Stomach (tissue), 9 donors: ENCODE data around the gene CBFA2T3. TPM values are rescaled to one million over a fixed set of nuclear protein-coding genes. Genes with fewer than 3 reads are reported as not detected.

Source experiments
- DNase-seq, 2 donors: peaks; one replicate each; pipeline versions ENCODE4 v3.0.0 to v3.0.0-alpha.2; 2013 to 2019
- H3K27ac ChIP-seq, 5 donors: fragments of 200-600 bp in 4 of 5; sonication (generic) in 4 of 5; one replicate each; pipeline ENCODE4 v1.5.1; 2013 to 2019; ENCODE audit warnings: mild to moderate bottlenecking in 1 of 5, moderate library complexity in 1 of 5
- H3K27me3 ChIP-seq, 3 donors: fragments of 200-600 bp; sonication (generic); one replicate each; pipeline ENCODE4 v1.5.1; 2017 to 2019; ENCODE audit warnings: mixed run types in 1 of 3
- H3K36me3 ChIP-seq, 4 donors: fragments of 200-600 bp; sonication (generic); 1 replicate in 3 of 4; 2 replicates in 1 of 4; pipeline ENCODE4 v1.5.1; 2016 to 2019
- H3K4me1 ChIP-seq, 4 donors: fragments of 200-600 bp; sonication (generic); one replicate each; pipeline ENCODE4 v1.5.1; 2016 to 2019
- H3K4me3 ChIP-seq, 4 donors: fragments of 200-600 bp; sonication (generic) in 3 of 4; one replicate each; pipeline ENCODE4 v1.5.1; 2016 to 2019; ENCODE audit warnings: mild to moderate bottlenecking in 1 of 4
- H3K9me3 ChIP-seq, 4 donors: fragments of 200-600 bp; sonication (generic); one replicate each; pipeline ENCODE4 v1.5.1; 2016 to 2019
- EP300 ChIP-seq: sonication (generic); formaldehyde crosslinking; IDR thresholded peaks from one replicate; pipeline ENCODE4 v1.6.1; 2017; ENCODE audit warnings: antibody characterized with exemption
- POLR2A ChIP-seq, 4 donors: fragments of 450-650 bp; IDR thresholded peaks; one replicate each; pipeline ENCODE4 v1.6.1; 2016; ENCODE audit warnings: antibody characterized with exemption in 4 of 4, control low read depth in 2 of 4, mild to moderate bottlenecking in 1 of 4, moderate library complexity in 1 of 4
- POLR2AphosphoS5 ChIP-seq, 3 donors: sonication (generic); formaldehyde crosslinking; IDR thresholded peaks; one replicate each; pipeline ENCODE4 v1.6.1; 2016; ENCODE audit warnings: antibody characterized with exemption in 3 of 3
- WGBS, 5 donors: extraction: QIAGEN DNeasy Blood & Tissue Kit in 3 of 5; methylation state at CpG; one replicate each; pipeline versions ENCODE4 v1.1.5 to v1.1.7; 2013 to 2018; 5-methylcytosine and 5-hydroxymethylcytosine counted together
- intact Hi-C: fragments of 100-400 bp; cut with DNase I; formaldehyde crosslinking; loops from one replicate; pipeline ENCODE4 v1.15.1; 2023; ENCODE audit warnings: low total_unique reads
- polyA plus RNA-seq, 3 donors: library from polyadenylated mRNA; stranded (reverse); fragments of 200-250 nt; gene quantifications; one replicate each; pipeline ENCODE4 v1.2.3, GENCODE V29; 2013
- total RNA-seq, 5 donors: library from RNA; depleted of rRNA; stranded (reverse); fragments of >200 nt; gene quantifications; one replicate each; pipeline versions ENCODE4 v1.1.0 to v1.2.3, GENCODE V29; 2014 to 2016
- TF ChIP-seq, protein P1 (sequence below), 7 experiments: fragments of 450-650 bp in 4 of 7; fragments of 200-600 bp in 3 of 7; sonication (generic) in 3 of 7; IDR thresholded peaks; one replicate each; pipeline ENCODE4 v1.5.1; 2016 to 2019; ENCODE audit warnings: antibody characterized with exemption in 7 of 7, control low read depth in 2 of 7, mild to moderate bottlenecking in 1 of 7
- donor health status: healthy with polysubstance abuse.
- donor health status: Bipolar disorder and iron deficiency.
- donor health status: healthy.

Gene CBFA2T3
- total and polyA plus RNA-seq, 8 donors: 0.58 to 57.6 (median 2.5) TPM

- Histone ChIP-seq H3K36me3 (no peaks in the 10 kb centered on the region), H3K9me3 (no peaks in the 10 kb centered on the region), H3K4me3 (peak overlapping the region; percentile 55 to 75 (median 62)), H3K4me1 (peaks cover 25 to 60% (median 52%) of the 10 kb centered on the region in 4 donors), H3K27ac (peak overlapping the region; percentile 36 to 76 (median 64)), H3K27me3 (peaks cover 0 to 88% (median 33%) of the 10 kb centered on the region in 3 donors)
- intact Hi-C loops: loop anchor here (5.0 kb wide), 1 partner anchor 226 kb away; no protein-coding TSS in a partner anchor
- no peak for TF ChIP-seq POLR2A (IDR thresholded peaks at IDR 0.05)
- TF ChIP-seq, protein P1, sequence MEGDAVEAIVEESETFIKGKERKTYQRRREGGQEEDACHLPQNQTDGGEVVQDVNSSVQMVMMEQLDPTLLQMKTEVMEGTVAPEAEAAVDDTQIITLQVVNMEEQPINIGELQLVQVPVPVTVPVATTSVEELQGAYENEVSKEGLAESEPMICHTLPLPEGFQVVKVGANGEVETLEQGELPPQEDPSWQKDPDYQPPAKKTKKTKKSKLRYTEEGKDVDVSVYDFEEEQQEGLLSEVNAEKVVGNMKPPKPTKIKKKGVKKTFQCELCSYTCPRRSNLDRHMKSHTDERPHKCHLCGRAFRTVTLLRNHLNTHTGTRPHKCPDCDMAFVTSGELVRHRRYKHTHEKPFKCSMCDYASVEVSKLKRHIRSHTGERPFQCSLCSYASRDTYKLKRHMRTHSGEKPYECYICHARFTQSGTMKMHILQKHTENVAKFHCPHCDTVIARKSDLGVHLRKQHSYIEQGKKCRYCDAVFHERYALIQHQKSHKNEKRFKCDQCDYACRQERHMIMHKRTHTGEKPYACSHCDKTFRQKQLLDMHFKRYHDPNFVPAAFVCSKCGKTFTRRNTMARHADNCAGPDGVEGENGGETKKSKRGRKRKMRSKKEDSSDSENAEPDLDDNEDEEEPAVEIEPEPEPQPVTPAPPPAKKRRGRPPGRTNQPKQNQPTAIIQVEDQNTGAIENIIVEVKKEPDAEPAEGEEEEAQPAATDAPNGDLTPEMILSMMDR (IDR thresholded peaks at IDR 0.05): no peak
- TF ChIP-seq POLR2AphosphoS5 (IDR thresholded peaks at IDR 0.05): no peak
- TF ChIP-seq EP300: no peak
- DNase-seq: peak; percentile 41 to 77
- WGBS, 5 donors: 0 to 1% (median 1%) methylated on average over 12 to 149 of the region's 152 CpGs
Measured at GRCh38 chr16:88940862-88941817, 35.9 kb downstream of the CBFA2T3 start.

- Histone ChIP-seq H3K36me3 (no peaks in the 10 kb centered on the region), H3K27me3 (peaks cover 0 to 97% (median 41%) of the 10 kb centered on the region in 3 donors), H3K27ac (peak overlapping the region; percentile 46 to 76 (median 64)), H3K4me3 (peak overlapping the region; percentile 55 to 75 (median 62)), H3K9me3 (no peaks in the 10 kb centered on the region), H3K4me1 (peaks cover 25 to 69% (median 58%) of the 10 kb centered on the region in 4 donors)
- peak in 1 of 2 donors; percentile 72 for DNase-seq
- 2 to 26% (median 4%) methylated on average over 12 to 73 of the region's 73 CpGs for WGBS, 5 donors
- intact Hi-C loops: loop anchor here (5.0 kb wide), 1 partner anchor 227 kb away; no protein-coding TSS in a partner anchor
- no peak for TF ChIP-seq POLR2A (IDR thresholded peaks at IDR 0.05)
- TF ChIP-seq POLR2AphosphoS5 (IDR thresholded peaks at IDR 0.05): no peak
- TF ChIP-seq EP300: no peak
- TF ChIP-seq, protein P1 (IDR thresholded peaks at IDR 0.05): no peak
Measured at GRCh38 chr16:88939972-88940861, 36.8 kb downstream of the CBFA2T3 start.

DNA sequence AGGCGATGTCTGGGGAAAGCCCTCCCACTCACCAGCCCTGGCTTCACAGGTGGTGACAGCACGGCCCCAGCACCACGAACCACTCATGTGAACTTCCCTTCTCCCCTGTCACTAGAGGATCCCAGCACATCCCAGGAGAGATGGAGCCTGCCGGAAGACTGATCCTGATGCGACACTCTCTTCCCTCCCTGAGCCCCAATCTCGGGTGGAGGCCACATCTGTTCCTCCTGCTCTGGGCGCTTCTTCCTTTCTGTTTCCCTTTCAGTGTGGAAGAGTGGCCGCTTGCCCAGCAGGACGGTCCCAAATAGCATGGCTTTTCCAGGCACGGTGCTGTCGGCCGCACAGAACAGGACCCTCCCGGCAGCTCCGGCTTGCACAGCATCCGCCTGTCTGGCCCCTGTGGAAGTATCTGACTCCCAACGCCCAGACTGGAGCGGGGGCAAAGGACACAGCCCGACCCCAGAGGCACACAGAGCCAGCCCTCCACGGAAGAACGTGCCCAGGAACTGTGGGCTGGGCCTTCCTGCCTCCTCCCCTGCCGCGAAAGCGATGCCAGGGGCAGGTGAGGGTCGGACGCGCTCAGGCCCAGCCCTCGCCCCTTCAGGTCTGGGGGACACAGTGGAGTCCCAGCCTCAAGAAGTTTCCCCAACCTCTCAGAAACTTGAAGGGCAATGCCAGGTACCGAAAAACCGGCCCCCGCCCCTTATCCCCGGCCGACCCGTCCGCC is 37.6 kb downstream of the CBFA2T3 start:
- TF ChIP-seq, protein P1 (IDR thresholded peaks at IDR 0.05): no peak
- no peak for TF ChIP-seq EP300
- no peak for TF ChIP-seq POLR2AphosphoS5 (IDR thresholded peaks at IDR 0.05)
- no peak for TF ChIP-seq POLR2A (IDR thresholded peaks at IDR 0.05)
- H3K27me3 ChIP-seq: peaks cover 0 to 98% (median 41%) of the 10 kb centered on the region in 3 donors
- intact Hi-C loops: no loop called here
- peak overlapping the region; percentile 55 to 75 (median 62) for H3K4me3 ChIP-seq
- peaks cover 25 to 71% (median 58%) of the 10 kb centered on the region in 4 donors for H3K4me1 ChIP-seq
- H3K9me3 ChIP-seq: no peaks in the 10 kb centered on the region
- peak overlapping the region; percentile 10 to 76 (median 64) for H3K27ac ChIP-seq
- no peaks in the 10 kb centered on the region for H3K36me3 ChIP-seq
- DNase-seq: no peak
- WGBS, 5 donors: 31 to 42% (median 37%) methylated on average over 26 to 34 of the region's 34 CpGs
